GM18508 (cell line): ENCODE measurements around the gene NPC1L1.
"Not testable (repeated sequence)": the region's sequence is repeated elsewhere in the genome, so short reads cannot be mapped to it uniquely, and the experiment has no call there.

Experiments used
- ATAC-seq: cut with Tn5 transposase; IDR thresholded peaks from one replicate; pipeline ENCODE4 v1.9.1; 2021; ENCODE audit warnings: moderate number of reproducible peaks; ENCODE audit not compliant: insufficient read depth, unreplicated experiment

The NPC1L1 gene

DNA sequence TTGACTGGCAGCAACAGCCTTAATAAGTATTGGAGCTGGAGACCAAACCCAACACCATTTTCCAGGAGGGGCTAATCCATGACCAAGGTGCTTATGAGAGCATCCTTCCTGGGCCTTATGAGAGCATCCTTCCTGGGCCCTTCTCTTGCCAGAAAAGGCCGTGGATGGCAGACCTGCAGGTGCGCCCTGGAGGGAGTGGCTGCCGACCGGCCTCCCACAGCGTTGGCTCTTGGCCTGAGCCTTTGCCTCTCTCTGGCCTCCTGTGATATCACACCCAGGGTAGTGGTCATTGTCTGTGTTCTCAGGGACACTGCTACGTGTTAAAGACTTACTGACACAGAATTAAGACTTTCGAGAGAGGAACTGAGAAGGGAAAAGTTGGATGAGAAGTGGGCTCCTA, 28.4 kb downstream of the NPC1L1 start:
- ATAC-seq = no peak

DNA sequence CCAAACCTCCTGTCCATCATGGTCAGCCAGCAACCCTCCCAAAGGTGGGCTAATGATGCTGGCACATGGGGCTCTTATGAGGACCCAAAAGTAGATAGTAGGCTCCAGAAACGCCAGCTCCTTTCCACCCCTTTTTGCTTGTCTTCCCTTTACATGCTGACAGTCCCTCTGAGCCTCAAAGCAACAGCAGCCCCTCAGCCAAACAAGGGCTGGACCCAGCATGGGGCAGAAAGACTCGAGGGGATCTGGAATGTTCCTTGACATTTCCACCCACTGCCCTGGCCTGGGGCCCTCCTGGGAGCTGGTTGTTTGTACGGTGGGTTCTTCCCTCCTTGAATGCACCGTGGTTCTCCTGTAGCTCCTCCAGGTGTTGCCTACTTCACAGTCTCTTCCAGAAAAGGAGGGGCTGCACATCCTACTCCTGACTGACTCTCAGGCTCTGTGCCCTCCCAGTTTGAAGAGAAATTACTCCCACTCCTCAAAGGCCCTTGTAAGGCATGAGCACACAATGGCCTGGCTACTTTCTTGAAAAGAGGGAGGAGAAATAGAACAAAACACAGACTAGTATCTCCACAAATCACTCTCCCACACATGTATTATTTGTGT, 29.2 kb downstream of the NPC1L1 start:
- ATAC-seq = no peak

DNA sequence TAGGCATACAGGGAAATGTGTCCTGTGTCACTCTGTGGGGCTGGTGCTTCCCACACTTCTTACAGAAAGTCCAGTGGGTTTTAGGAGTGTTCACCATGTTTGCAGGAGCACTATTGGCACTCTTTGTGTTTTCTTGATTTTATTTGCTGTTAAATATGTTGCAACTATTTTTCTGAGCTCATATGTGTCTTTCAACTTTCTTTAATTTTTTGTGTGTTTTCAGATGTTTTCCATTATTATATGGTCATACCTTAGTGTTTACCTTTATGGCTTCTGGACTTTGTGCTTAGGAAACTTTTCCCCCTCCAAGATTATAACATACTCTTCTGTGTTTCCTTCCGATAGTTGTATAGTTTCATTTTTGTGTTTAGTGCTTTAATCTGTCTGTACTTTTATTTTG, 29.9 kb downstream of the NPC1L1 start:
- ATAC-seq = no peak

DNA sequence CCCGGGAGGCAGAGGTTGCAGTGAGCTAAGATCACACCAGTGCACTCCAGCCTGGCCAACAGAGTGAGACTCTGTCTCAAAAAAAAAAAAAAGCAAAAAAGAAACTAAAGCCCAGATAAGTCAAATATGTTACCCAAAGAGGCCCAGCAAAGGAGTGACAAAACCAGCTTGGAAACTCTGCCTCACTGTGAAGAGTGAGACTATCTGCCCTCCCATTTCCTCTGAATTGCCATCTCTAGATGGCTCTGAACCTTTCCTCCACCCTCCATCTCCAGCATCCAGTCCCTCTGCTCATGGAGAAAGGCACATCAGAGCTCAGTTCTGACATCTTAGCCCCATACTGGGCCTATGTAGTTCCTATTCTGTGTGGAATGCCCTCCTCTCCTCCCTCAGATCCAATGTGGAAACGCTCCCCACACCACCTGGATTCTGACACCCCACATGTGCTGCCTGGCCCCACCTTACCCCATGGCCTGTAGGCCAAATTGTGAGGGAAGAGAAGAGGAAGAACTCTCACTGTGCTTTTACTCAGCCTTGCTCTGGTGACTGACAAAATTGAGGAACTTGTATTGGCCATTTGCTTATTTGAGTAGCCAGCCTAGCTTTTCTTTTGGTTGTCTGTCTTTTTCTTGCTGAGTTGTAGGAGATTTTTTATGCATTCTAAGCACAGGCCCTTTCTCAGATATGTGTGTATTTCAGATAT, 32.7 kb downstream of the NPC1L1 start:
- no peak for ATAC-seq

DNA sequence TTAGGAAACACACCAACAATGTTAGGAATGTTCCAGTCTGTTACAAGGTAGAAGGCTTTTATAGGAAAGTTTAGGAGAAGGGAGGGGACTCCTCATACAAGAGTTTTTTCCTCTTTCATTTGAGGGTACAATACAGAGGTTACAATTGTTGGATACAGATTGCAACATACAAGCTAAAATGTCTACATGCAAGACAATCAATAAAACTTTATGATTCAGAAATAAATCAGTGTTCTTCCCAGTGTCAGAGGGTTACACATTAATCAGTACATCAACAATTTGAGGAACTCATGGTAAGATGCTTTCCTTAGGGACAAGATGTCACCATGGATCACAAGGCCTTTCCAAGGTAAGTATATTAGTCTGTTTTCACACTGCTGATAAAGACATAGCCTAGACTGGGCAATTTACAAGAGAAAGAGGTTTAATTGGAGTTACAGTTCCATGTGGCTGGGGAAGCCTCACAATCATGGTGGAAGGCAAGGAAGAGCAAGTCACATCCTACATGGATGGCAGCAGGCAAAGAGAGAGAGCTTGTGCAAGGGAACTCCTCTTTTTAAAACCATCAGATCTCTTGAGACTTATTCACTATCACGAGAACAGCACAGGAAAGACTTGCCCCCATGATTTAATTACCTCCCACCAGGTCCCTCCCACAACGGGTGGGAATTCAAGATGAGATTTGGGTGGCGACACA, 34.4 kb downstream of the NPC1L1 start:
- not testable (repeated sequence) for ATAC-seq

DNA sequence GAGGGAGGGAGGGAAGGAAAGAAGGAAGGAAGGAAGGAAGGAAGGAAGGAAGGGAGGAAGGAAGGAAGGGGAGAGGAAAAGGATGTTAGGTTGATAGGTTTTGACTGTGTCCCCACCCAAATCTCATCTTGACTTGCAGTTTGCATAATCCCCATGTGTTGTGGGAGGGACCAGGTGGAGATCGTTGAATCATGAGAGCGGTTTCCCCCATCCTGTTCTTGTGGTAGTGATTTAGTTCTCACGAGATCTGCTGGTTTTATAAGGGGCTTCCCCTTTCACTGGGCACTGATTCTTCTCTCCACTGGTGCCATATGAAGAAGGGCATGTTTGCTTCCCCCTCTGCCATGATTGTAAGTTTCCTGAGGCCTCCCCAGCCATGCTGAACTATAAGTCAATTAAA, 35.5 kb downstream of the NPC1L1 start:
- ATAC-seq = no peak

DNA sequence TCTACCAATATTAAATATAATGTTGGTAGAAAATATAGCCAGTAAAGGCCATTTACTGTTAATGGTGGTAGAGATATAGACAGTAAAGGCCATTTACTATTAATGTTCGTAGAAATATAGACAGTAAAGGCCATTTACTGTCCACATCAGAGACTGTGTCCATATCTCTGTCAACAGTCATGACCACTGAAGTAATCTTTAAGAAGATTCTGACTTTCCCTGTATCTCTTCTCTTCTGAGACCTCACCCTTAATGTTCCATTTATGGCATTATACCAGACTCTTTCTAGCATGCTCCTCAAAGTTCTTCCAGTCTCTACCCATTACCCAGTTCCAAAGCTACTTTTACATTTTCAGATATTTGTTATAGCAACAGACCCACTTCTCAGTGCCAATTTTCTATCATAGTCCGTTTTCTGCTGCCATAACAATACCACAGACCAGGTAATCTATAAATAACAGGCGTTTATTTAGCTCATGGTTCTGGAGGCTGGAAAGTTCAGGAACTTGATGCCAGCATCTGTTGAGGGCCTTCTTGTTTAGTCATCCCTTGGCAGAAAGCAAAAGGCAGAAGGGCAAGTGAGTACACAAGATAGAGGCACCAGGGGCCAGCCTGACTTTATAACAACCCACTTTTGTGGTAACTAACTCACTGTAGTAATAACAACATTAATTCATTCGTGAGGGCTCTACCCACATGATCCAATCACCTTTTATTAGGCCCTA, 42.7 kb downstream of the NPC1L1 start:
- no peak for ATAC-seq

DNA sequence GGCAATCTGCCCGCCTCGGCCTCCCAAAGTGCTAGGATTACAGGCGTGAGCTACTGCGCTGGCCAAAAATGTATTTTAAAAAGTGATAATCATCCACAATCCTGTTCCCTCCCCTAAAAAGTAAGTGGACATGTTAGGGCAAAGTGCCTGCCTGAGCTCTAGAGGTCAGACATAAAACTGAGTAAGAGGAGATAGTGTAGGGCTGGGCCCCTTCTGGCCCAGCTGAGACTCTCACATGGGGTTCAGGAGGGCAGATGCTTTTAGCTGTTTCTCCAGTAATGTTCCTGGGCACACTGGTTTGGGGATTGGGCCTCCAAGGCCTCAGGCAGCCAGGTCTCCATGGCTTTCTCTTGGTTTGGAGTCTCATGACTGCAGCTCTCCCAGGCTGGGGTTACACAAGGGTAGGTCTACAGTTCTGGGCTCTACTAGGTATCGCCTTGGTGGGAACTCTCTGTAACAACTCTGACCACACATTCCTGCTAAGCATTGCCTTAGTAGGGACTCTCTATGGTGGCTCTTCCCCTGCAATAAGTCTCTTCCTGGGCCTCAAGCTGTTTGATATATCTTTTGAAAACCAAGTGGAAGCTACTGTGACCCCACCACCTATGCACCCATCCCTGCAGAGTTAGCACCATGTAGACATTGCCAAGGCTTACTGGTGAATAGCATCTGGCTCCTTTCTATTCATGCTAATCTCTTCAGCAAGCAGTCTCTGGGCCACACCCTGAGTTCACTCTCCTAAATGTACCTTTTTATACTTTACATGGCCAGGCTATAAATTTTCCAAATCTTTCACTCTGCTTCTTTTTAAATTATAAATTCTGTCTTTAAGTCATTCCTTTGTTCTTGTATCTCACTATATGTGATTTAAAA, 43.7 kb downstream of the NPC1L1 start:
- ATAC-seq = no peak

DNA sequence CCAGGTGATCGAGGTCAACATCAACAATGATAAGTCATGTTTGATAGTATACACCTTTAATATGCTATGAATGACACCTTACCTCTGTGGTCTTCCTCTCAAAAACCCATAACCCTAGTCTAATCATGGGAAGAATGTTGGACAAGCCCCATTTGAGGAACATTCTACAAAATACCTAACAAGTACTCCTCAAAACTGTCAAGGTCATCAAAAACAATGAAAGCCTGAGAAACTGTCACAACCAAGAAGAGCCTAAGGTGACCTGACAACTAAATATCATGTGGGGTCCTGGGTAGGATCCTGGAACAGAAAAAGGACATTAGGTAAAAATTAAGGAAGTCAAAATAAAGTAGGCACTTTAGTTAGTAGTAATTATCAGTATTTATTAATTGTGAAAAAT, 44.7 kb downstream of the NPC1L1 start:
- ATAC-seq = no peak

DNA sequence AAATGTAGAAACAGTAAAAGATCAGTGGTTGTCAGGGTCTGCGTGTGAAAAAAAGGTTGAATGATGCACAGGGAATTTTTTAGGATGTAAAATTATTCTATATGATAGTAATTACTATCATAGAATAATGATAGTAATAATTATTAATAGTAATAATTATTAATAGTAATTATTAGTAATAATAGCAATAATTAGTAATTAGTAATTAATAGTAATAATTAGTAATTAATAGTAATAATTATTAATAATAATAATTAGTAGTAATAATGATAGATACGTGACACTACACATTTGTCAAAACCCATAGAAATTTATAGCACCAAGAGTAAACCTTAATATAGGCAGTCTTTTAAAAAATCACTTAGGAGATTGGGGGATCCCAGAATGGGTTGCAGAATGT, 46.2 kb downstream of the NPC1L1 start:
- ATAC-seq = no peak

DNA sequence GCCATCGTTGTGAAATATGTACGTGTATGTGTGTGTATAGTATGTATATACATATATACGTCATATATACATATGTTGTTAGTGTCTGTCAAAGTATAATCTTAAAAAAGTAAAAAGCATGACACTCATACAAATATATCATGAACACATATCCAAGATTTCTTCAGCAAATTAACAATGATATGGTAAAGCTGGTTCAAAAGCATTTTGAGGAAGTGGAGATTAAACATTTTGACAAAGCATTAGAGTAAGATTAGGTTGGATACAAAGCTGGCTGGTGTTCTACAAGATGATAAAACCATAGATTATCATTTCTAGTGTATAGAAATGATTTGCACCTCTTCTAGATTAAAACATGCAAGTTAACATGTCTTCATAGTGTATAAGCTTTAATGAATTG, 49.9 kb downstream of the NPC1L1 start:
- no peak for ATAC-seq

DNA sequence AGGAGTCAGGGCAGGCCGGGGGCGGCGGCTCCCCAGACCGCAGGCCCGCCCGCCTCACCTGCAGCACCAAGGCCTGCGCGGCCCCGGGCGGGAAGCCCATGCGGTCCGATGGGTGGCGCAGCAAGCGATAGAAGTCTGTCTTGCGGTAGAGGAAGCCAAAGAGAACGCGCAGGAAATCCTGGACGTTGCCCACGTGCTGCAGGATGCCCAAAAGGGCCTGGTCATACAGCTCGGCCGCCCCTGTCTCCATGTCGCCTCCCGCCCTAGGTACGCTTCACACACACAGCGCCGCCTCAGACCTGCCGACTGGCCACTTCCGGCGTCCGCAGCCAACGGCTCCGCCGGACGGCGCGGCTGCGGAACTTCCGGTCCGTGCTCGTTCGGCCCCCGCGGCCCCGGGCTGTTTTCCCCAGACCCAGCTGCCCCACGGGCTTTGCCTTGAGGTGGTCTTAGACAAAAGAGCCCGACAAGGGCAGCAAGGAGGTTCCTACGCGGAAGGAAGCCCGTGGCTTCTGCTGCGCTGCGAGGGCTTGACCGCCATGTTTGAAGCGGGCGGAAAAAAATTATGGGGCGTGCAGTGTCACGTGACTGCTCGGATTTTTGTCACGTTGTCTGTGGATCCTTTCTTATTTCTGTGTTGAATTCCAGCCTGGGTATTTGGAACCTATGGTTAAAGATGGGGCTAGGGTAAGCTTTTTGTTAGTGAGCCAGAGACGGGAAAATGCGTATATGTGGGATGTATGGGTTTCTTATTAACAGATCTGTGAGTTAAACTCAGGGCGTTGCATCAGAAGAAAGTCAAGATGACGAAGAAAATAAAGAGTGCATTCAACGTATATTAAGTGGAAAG, 50.6 kb downstream of the NPC1L1 start, which contains the start of gene NUDCD3:
TSS of gene NUDCD3 (minus strand) at position 308 of the 850 bp plus-strand sequence. CDS start at position 250, 58 bp downstream.
- peak; percentile 78 for ATAC-seq

DNA sequence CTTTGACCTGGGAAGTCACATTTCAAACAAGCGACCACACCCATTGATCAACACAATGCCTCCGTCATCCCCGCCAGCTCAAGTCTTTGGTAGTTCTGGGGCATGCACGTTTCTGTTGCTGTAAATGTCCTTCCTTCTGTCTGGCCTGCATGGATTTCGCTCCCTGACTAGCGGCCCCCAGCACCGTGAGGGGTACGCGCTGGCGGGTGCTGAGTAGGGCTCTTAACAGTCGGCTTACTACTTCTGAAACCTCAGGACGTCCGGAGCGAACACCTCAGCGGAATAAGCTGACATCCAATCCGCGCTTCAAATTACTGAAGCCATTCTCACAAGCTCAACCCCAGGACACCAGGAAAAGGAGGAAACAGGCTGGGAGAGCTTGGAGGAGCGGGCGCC, 51.2 kb downstream of the NPC1L1 start:
- no peak for ATAC-seq

DNA sequence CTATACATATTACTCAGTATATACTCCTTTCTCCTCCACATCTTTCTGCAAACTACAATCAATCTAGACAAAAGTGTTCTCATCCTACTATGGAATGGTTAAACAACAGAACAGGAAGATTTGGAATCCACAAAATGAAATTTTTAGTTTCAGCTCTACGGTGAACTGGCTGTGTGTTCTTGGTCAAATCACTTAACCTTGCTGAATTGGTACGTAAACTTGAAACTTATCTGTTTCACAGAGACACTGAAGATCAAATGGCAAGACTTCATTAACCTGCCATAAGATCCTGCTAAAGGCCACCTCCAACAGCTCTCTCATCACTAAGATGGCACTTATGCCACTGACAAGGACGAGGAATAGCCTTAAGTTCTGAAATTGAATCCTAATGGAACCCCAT, 52.2 kb downstream of the NPC1L1 start:
- no peak for ATAC-seq

DNA sequence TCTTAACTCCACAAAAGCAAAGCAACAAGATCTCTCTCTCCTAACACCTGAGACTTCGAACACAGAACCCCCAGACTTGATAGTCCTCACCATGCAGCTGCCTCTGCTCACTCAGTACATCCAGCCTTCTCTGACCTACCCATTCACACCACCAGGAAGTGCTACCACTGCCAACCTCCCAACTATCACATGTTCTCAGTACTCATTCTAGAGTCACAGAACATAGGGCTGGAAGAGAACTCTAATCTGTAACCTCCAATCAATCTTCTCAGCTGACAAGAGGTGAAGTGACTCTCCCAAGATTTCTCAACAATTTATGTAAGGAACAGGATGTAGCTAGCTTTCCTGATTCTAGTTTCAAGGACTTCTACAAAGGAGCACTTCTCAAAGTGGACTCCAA, 54.4 kb downstream of the NPC1L1 start:
- no peak for ATAC-seq

DNA sequence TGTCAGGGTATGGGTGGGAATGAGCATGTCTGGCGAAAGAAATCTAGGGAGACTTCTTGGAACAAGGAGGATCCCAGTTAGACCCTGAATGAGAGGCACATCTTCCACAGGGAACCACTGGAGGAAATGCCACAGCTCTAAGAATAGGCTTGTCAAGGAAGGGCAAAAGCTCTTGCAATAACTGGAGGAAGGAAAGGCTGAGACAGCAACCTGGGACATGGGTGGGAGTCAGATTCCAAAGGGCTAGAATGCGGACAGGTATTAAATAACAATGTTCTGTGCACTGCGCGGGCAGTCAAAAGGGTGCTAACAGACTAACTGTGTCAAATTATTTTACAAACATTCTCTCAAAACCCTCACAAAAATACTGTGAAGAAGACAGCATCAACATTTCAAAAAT, 55.1 kb downstream of the NPC1L1 start:
- ATAC-seq = no peak

DNA sequence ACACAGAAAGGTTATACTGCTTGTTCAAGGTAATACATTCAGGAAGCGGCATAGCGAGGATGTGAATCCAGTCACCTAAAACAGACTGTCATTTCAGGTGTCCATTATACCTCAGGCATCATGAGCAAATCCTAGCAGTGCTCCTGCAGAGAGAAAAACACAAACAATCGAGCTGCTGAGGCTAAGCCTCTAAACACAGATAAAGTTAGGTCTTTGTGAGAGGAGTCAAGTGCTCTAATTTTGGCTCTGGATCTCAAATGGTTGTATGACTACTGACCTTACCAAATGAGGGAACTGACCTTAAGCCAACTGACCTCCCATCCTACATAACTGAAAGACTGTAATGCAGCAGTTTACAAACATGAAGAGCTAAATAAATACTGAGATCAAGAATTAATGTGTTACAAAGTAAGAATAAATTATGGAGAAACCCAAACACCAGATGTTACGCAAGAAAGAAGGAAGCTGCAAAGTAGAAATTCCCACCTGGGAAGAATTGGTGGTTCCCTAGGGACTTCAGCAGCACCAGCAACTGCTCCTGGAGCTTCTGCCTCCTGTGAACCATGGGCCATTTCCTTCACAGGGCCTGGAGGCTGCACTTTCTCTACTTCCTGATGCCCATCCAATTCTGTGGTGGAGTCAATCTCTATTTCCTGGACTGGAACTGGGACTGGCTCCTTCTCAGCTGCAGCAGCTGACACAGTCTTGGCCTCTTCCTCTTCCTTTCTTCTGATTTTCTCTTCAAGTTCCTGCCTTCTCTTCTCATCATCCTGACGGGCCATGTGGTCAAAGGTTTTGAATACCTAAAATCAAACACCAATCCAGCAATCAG, 56.4 kb downstream of the NPC1L1 start:
- no peak for ATAC-seq
